ENCODE results near the gene VEGFA.

GRCh38 chr6:43824703-43825064 is 54.7 kb downstream of the VEGFA start:
- TF ChIP-seq BHLHE40 (IDR thresholded peaks at IDR 0.05; ENCODE audit: borderline replicate concordance), result no peak
- TF ChIP-seq ZNF384 (IDR thresholded peaks at IDR 0.05), result no peak
- TF ChIP-seq HDGF (IDR thresholded peaks at IDR 0.05; ENCODE audit: borderline replicate concordance), result no peak
- no peak for TF ChIP-seq L3MBTL2 (conservative IDR thresholded peaks at IDR 0.05)

Data from HEK293T (cell line).